NCI-H146 treated with DMSO at 0.1 percent for 48 hours (cell line): Measurements from ENCODE around the gene RNF207.

ENCODE experiments used
- DNase-seq: peaks from one replicate; lab custom pipeline; 2025; ENCODE audit not compliant: unreplicated experiment; lab: John Stamatoyannopoulos, UW

Gene RNF207

GRCh38 chr1:6248161-6248776 lies 42.4 kb downstream of the RNF207 start:
- DNase-seq, result no peak

- DNase-seq, result no peak
These were observed 43.2 kb downstream of the RNF207 start for GRCh38 chr1:6248932-6249738.

- DNase-seq, result no peak
These were observed 44.1 kb downstream of the RNF207 start for GRCh38 chr1:6249739-6250689.

DNA sequence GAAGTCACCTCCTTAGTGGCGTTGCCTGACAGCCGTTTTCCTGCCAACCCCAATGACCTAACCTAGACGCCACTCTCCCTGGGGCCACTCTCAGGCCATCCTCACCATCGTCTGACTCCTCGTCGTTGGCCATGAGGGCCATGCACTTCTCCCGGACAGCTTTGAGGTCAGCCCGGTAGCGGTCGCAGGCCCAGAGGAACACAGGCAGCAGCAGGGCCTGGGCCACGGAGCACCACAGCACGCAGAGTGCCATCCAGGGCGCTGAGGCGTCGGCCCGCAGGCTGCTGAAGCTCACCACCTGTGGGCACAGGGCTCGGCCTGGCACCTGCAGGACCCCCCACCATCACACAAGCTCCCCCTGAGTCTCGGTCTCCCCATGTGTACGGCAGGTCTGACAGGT lies 45.3 kb downstream of the RNF207 start:
- no peak for DNase-seq

GRCh38 chr1:6251681-6252373 lies 45.9 kb downstream of the RNF207 start:
- DNase-seq, result no peak

GRCh38 chr1:6252374-6252710 lies 46.4 kb downstream of the RNF207 start:
- DNase-seq, result no peak

GRCh38 chr1:6253380-6253779 lies 47.5 kb downstream of the RNF207 start:
- no peak for DNase-seq

DNA sequence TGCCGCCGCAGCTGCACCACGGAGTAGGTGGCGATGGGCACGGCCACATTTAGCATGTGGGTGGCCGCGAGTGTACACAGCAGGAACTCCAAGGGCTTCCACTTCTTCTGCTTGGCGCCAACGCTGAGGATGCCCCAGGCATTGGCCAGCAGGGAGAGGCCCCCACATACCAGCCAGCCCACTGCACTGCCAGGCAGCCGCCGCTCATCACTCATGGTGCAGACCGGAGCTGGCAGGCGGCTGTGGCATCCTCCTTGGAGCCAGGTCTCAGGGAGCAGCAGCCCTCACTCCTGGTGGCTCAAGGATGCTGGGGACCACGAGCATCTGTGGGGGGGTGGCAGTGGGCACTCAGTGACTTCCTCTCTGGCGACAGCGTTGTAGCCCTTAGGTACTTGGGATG lies 48.8 kb downstream of the RNF207 start:
- DNase-seq, result no peak

- no peak for DNase-seq
These were observed 50.7 kb downstream of the RNF207 start for GRCh38 chr1:6256645-6257044.

DNA sequence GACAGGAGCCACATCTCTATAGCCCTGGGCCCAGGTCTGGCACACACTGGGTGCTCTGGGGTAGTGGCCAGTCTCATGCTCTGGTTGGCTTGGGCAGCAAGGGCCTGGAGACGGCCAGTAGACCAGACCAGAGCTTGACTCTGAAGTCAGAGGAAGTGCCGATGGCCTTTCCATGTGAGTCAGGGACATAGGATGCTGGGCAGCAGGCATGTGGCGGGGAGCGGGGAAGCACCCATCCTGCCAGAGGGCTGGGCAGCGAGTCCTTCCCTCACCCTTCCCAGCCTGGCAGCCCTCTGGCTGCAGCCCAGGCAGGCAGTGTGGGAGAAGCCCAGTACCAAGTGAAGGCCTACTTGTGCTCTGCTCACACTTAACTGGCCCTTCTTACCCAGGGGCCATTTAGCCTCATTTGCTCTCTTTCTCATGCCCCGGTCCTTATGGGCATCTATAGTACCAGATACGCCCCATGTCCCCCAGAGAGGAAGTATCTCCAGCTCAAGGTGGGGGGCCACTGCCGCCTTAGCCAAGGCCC lies 51.7 kb downstream of the RNF207 start:
- DNase-seq, result no peak

GRCh38 chr1:6258675-6259074 lies 52.8 kb downstream of the RNF207 start:
- no peak for DNase-seq

- DNase-seq, result no peak
These were observed 53.8 kb downstream of the RNF207 start for GRCh38 chr1:6259491-6260362.

DNA sequence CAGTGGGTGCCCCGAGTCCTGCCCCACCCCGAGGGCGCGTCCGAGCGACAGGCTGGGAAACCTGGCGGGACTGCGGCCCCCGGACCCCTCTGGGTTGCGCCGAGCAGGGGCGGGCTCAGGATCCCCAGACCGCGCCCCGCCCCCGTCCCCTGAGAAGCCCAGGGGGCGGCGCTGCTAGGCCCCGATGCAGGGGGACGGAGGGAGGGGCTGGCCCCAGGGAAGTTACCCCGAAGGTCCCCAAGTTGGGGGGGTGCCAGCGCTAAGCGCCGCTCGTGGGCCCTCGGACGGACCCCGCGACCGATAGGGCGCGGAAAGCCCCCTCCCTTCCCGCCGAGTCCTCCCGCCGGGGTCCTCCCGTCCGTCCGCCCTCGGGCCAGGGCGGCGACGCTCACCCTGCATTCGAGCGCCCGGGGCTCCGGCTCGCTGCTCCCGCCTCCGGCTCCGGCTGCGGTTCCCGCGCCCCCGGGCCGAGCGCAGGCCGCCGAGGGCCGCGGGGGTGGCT lies 54.6 kb downstream of the RNF207 start:
- DNase-seq, result no peak

GRCh38 chr1:6260961-6261614 lies 55.2 kb downstream of the RNF207 start, which contains the start of gene GPR153:
Gene GPR153, minus strand, starts transcription at chr1:6261098. Its CDS starts 6,193 bp downstream, at chr1:6254905.
- DNase-seq, result no peak

- DNase-seq, result no peak
These were observed 55.7 kb downstream of the RNF207 start for GRCh38 chr1:6261615-6261995.

DNA sequence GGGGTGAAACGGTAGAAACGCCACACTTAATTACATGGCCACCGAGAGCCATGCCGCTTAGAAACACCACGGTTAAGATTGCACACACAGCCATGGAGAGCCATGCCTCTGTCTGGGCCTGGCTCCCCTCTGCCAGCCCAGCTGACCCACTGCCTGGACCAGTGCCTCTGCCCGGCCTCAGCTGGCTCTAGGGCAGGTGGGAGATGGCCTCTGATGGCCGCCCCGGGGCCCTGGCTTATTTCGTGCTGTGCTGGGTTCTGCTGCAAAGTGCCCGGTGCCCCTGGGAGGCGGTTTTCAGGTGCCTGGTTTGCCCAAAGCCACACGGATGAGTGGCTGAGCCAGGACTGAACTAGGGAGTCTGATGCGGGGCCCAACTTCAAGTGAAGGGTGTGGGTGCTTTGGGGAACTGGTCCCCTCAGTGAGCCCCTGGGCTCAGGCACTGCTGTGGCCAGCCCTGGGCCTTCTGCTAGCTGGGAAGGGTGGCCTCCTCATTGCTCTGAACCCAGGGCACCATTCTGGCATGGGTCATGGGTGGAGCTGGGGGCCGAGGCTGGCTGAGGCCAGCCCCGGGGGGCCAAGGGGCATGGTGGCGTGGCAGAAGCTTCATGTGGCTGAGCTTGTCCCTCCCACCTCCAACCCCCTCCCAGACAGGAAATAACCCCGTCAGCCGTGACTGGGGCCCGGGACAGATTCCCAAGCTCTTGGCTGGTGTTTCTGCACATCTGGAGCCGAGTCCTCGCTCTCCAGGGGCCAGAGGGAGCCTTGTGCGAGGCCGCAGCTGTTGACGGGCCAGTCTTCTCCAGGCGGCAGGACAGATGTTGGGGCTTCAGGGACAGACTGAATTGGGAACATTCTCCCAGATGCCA lies 56.9 kb downstream of the RNF207 start:
- no peak for DNase-seq

DNA sequence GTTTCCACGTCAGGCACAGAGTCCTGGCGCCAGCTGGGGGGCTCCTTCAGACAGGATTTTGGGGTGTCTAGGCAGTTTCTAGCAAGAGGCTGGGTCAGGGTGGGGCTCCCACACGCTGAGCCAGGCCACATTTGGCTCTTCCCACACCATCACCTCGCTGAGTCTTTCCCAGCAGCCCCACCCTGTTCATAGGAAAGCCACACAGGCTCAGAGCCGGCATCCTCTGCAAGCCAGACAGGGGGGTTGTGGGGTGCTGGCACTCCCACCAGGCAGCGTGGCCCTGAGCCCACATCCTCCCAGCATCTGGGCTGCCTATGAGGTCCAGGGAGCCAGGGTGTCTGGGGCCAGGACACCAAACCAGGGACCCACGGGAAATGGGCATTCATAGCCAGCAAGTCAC lies 57.8 kb downstream of the RNF207 start:
- no peak for DNase-seq

- DNase-seq, result no peak
These were observed 59.2 kb downstream of the RNF207 start for GRCh38 chr1:6265151-6265550.
